22Rv1 (cell line): ENCODE results near the gene LTBP1.

Source experiments
- ZFX ChIP-seq: fragments of 450-650 bp; IDR thresholded peaks from 2 replicates; pipeline ENCODE4 v1.6.1; 2017; ENCODE audit warnings: antibody characterized with exemption, borderline replicate concordance
- TF ChIP-seq, protein P1 (sequence below): fragments of 450-650 bp; IDR thresholded peaks from 2 replicates; pipeline ENCODE4 v1.5.1; 2017; ENCODE audit warnings: mild to moderate bottlenecking

- TF ChIP-seq, protein P1, sequence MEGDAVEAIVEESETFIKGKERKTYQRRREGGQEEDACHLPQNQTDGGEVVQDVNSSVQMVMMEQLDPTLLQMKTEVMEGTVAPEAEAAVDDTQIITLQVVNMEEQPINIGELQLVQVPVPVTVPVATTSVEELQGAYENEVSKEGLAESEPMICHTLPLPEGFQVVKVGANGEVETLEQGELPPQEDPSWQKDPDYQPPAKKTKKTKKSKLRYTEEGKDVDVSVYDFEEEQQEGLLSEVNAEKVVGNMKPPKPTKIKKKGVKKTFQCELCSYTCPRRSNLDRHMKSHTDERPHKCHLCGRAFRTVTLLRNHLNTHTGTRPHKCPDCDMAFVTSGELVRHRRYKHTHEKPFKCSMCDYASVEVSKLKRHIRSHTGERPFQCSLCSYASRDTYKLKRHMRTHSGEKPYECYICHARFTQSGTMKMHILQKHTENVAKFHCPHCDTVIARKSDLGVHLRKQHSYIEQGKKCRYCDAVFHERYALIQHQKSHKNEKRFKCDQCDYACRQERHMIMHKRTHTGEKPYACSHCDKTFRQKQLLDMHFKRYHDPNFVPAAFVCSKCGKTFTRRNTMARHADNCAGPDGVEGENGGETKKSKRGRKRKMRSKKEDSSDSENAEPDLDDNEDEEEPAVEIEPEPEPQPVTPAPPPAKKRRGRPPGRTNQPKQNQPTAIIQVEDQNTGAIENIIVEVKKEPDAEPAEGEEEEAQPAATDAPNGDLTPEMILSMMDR: no peak
- TF ChIP-seq ZFX: no peak
These were observed 222.2 kb downstream of the LTBP1 start for GRCh38 chr2:33168922-33169321.
